K562 (cell line): ENCODE data around the gene FAM117A. TPM values are rescaled to one million over a fixed set of nuclear protein-coding genes. Genes with fewer than 3 reads are reported as not detected.

Experiments used
- ATAC-seq: fragments of 200-7000 bp; cut with Tn5 transposase; 3 replicates; pipeline ENCODE4 v1.9.1; 2020; ENCODE audit warnings: moderate library complexity
- BruUV-seq: library from RNA; stranded (reverse); fragments of 400-500 nt; replicated peaks from 2 replicates; lab custom pipeline; 2021; lab: Mats Ljungman, UMichigan
- CTCF ChIA-PET: fragments of 300-600 bp; formaldehyde crosslinking; extraction: SDS; loops from one replicate; lab custom pipeline; 2021; ENCODE audit warnings: low intra/inter-chr PET ratio; lab: Yijun Ruan, JAX
- POLR2A ChIA-PET: fragments of 300-600, 350-650 bp; sonication (Branson Sonifier 250); formaldehyde crosslinking; extraction: SDS; loops from one replicate; lab custom pipeline; 2021; ENCODE audit warnings: antibody characterized with exemption, inconsistent platforms; lab: Yijun Ruan, JAX
- DNase-seq, 4 experiments: peaks; one replicate each; pipeline versions ENCODE4 v3.0.0 to v3.0.0-alpha.2; 2011 to 2018; ENCODE audit warnings: low spot score in 3 of 4, mixed read lengths in 3 of 4; ENCODE audit errors: extremely low read depth in 1 of 4
- FAIRE-seq: peaks from 2 replicates; lab custom pipeline; 2011; peaks lifted over from hg19 to GRCh38; lab: Jason Lieb, UNC
- H2AFZ ChIP-seq: 2 replicates; pipeline ENCODE4 v1.6.0; 2011; ENCODE audit warnings: low read depth, low read length, control low read depth, inconsistent platforms
- H3K27ac ChIP-seq: fragments of 200-600 bp; 3 replicates; pipeline ENCODE4 v1.8.0; 2011; ENCODE audit warnings: low read depth, mild to moderate bottlenecking, control low read depth, inconsistent platforms, low read length, moderate library complexity, mixed read lengths; ENCODE audit errors: extremely low read depth
- H3K27me3 ChIP-seq, 2 experiments: fragments of 300-600 bp in 1 of 2; 2 replicates in 1 of 2; 3 replicates in 1 of 2; pipeline versions ENCODE4 v1.6.0 to v1.8.0; 2011; ENCODE audit warnings: inconsistent platforms in 2 of 2, low read length in 2 of 2, mild to moderate bottlenecking in 1 of 2, mixed read lengths in 1 of 2, moderate library complexity in 1 of 2; ENCODE audit not compliant: control insufficient read depth in 2 of 2, insufficient read depth in 2 of 2
- H3K36me3 ChIP-seq: fragments of 300-600 bp; 3 replicates; pipeline ENCODE4 v1.8.0; 2011; ENCODE audit warnings: mild to moderate bottlenecking, low read length, inconsistent platforms; ENCODE audit not compliant: control insufficient read depth, insufficient read depth
- H3K4me1 ChIP-seq, 2 experiments: fragments of 200-600 bp in 1 of 2; replicated peaks in 1 of 2; 2 replicates in 1 of 2; 3 replicates in 1 of 2; pipeline versions ENCODE4 v1.5.1 to v1.8.0; 2011; ENCODE audit warnings: inconsistent platforms in 2 of 2, low read length in 2 of 2, mild to moderate bottlenecking in 1 of 2, mixed read lengths in 1 of 2, moderate library complexity in 1 of 2; ENCODE audit not compliant: control insufficient read depth in 2 of 2, insufficient read depth in 2 of 2
- H3K4me2 ChIP-seq: 2 replicates; pipeline ENCODE4 v1.6.1; 2011; ENCODE audit warnings: low read length, control low read depth, inconsistent platforms, mixed read lengths; ENCODE audit not compliant: insufficient read depth
- H3K4me3 ChIP-seq: fragments of 200-600 bp; sonication (generic), shearing (Covaris generic); 2 replicates; pipeline ENCODE4 v1.5.1; 2016; ENCODE audit warnings: control low read depth, inconsistent platforms
- H3K79me2 ChIP-seq: fragments of 200-600 bp; 3 replicates; pipeline ENCODE4 v1.8.0; 2011; ENCODE audit warnings: low read length, inconsistent platforms; ENCODE audit not compliant: control insufficient read depth, insufficient read depth
- H3K9ac ChIP-seq, 2 experiments: 2 replicates each; pipeline versions ENCODE4 v1.6.0 to v1.6.1; 2011; ENCODE audit warnings: low read depth in 2 of 2, low read length in 2 of 2, control low read depth in 1 of 2, inconsistent platforms in 1 of 2, mild to moderate bottlenecking in 1 of 2, mixed read lengths in 1 of 2; ENCODE audit not compliant: insufficient read depth in 1 of 2
- H3K9me1 ChIP-seq: one replicate; pipeline ENCODE4 v1.6.0; 2011; ENCODE audit warnings: inconsistent platforms, mild to moderate bottlenecking, low read length, moderate library complexity; ENCODE audit not compliant: control insufficient read depth, insufficient read depth
- H3K9me3 ChIP-seq: replicated peaks from 2 replicates; pipeline ENCODE4 v1.5.1; 2011; ENCODE audit warnings: low read depth, low read length, inconsistent platforms; ENCODE audit not compliant: control insufficient read depth, insufficient read depth
- H4K20me1 ChIP-seq: replicated peaks from 2 replicates; pipeline ENCODE4 v1.6.1; 2011; ENCODE audit warnings: low read length, inconsistent platforms, mixed read lengths; ENCODE audit not compliant: control insufficient read depth, insufficient read depth
- ADNP ChIP-seq: fragments of 200-800 bp; sonication (Bioruptor generic); IDR thresholded peaks from 2 replicates; pipeline ENCODE4 v1.6.1; 2016; ENCODE audit warnings: missing genetic modification characterization, missing compliant biosample characterization
- CEBPG ChIP-seq, 3 experiments: fragments of 200-800 bp in 1 of 3; sonication (Bioruptor generic) in 1 of 3; sonication (generic) in 1 of 3; formaldehyde crosslinking in 1 of 3; IDR thresholded peaks in 2 of 3; conservative IDR thresholded peaks in 1 of 3; 2 replicates each; pipeline versions ENCODE4 v1.6.1 to v1.8.0; 2016 to 2022; ENCODE audit warnings: missing compliant biosample characterization in 2 of 3, missing genetic modification characterization in 2 of 3, mild to moderate bottlenecking in 1 of 3, missing genetic modification reagents in 1 of 3
- DACH1 ChIP-seq: fragments of 450-650 bp; IDR thresholded peaks from 2 replicates; pipeline ENCODE4 v1.6.1; 2018; ENCODE audit not compliant: partially characterized antibody
- EP400 ChIP-seq: fragments of 450-650 bp; IDR thresholded peaks from 2 replicates; pipeline ENCODE4 v1.6.1; 2017; ENCODE audit warnings: antibody characterized with exemption, mild to moderate bottlenecking, moderate library complexity
- HLTF ChIP-seq: fragments of 450-650 bp; IDR thresholded peaks from 2 replicates; pipeline ENCODE4 v1.6.1; 2016
- KLF10 ChIP-seq: fragments of 250-450 bp; sonication (Bioruptor Pico); IDR thresholded peaks from 2 replicates; pipeline ENCODE4 v1.6.1; 2021; ENCODE audit warnings: matching md5 sums
- KLF13 ChIP-seq: fragments of 450-650 bp; IDR thresholded peaks from 2 replicates; pipeline ENCODE4 v1.6.1; 2016; ENCODE audit warnings: missing genetic modification characterization, low read depth, mild to moderate bottlenecking, missing compliant biosample characterization, moderate library complexity, borderline replicate concordance
- LEF1 ChIP-seq: fragments of 450-650 bp; IDR thresholded peaks from 2 replicates; pipeline ENCODE4 v1.6.1; 2016; ENCODE audit warnings: mild to moderate bottlenecking
- NBN ChIP-seq: fragments of 450-650 bp; IDR thresholded peaks from 2 replicates; pipeline ENCODE4 v1.6.1; 2016; ENCODE audit warnings: low read depth, mild to moderate bottlenecking
- RB1 ChIP-seq: fragments of 450-650 bp; IDR thresholded peaks from 2 replicates; pipeline ENCODE4 v1.6.1; 2017; ENCODE audit warnings: low read depth, mild to moderate bottlenecking
- RBFOX2 ChIP-seq: fragments of 200-400 bp; formaldehyde crosslinking; IDR thresholded peaks from 2 replicates; pipeline ENCODE4 v1.6.1; 2017; ENCODE audit warnings: low read depth, mild to moderate bottlenecking, low read length, moderate library complexity
- SMAD1 ChIP-seq: fragments of 150-350 bp; IDR thresholded peaks from 2 replicates; pipeline ENCODE4 v1.6.1; 2014; ENCODE audit warnings: low read length, low read depth; ENCODE audit not compliant: partially characterized antibody
- SOX6 ChIP-seq: fragments of 450-650 bp; IDR thresholded peaks from 2 replicates; pipeline ENCODE4 v1.6.1; 2014; ENCODE audit warnings: mild to moderate bottlenecking
- TBL1XR1 ChIP-seq, 2 experiments: IDR thresholded peaks; 2 replicates each; pipeline ENCODE4 v1.6.1; 2012; ENCODE audit warnings: improper control_type of control experiment in 2 of 2, low read length in 2 of 2, mild to moderate bottlenecking in 1 of 2
- TBP ChIP-seq: optimal IDR thresholded peaks from 2 replicates; pipeline ENCODE3; 2011; ENCODE audit warnings: low read depth, low read length, improper control_type of control experiment
- TCF7 ChIP-seq: sonication (generic); IDR thresholded peaks from 2 replicates; pipeline ENCODE4 v1.6.1; 2016; ENCODE audit warnings: antibody characterized with exemption, borderline replicate concordance
- TEAD2 ChIP-seq: fragments of 450-650 bp; IDR thresholded peaks from 2 replicates; pipeline ENCODE4 v1.6.1; 2016; ENCODE audit warnings: missing genetic modification characterization, control low read depth, missing compliant biosample characterization
- TGIF2 ChIP-seq: sonication (generic); formaldehyde crosslinking; IDR thresholded peaks from 2 replicates; pipeline ENCODE4 v1.8.1; 2022; ENCODE audit warnings: mild to moderate bottlenecking, missing genetic modification reagents, moderate library complexity
- ZNF263 ChIP-seq: sonication (generic); formaldehyde crosslinking; IDR thresholded peaks from 2 replicates; pipeline ENCODE4 v1.8.0; 2022; ENCODE audit warnings: mild to moderate bottlenecking, missing genetic modification reagents, borderline replicate concordance
- ZNF589 ChIP-seq: fragments of 200-800 bp; sonication (Bioruptor generic); IDR thresholded peaks from 2 replicates; pipeline ENCODE4 v1.6.1; 2016; ENCODE audit warnings: low read depth, missing genetic modification characterization, missing compliant biosample characterization
- ZNF766 ChIP-seq: fragments of 200-800 bp; sonication (Bioruptor generic); conservative IDR thresholded peaks from 2 replicates; pipeline ENCODE4 v1.6.1; 2016; ENCODE audit warnings: missing genetic modification characterization, missing compliant biosample characterization
- WGBS: fragments of 100-300 bp; shearing (Covaris generic); methylation state at CpG from one replicate; pipeline ENCODE4 v1.1.6; 2016; ENCODE audit warnings: low coverage, mixed read lengths; ENCODE audit not compliant: insufficient coverage; ENCODE audit errors: missing lambda C conversion rate; 5-methylcytosine and 5-hydroxymethylcytosine counted together
- in situ Hi-C: fragments of 300-500 bp; cut with MboI; formaldehyde crosslinking; loops from 4 replicates; pipeline ENCODE4 v1.15.0; 2018; ENCODE audit warnings: inconsistent platforms, mixed read lengths
- intact Hi-C: fragments of 100-400 bp; cut with micrococcal nuclease; formaldehyde crosslinking; loops from 2 replicates; pipeline ENCODE4 v1.14.2; 2022
- polyA plus RNA-seq, 8 experiments: library from polyadenylated mRNA; depleted of rRNA in 4 of 8; stranded (reverse) in 5 of 8; unstranded in 3 of 8; fragments of >200 nt; fragmentation: Nextera tagmentation in 2 of 8; fragmentation: Illumina TruSeq in 1 of 8; extraction: Ambion mirVana in 2 of 8; extraction: Trizol in 1 of 8; gene quantifications; 2 replicates each; pipeline versions ENCODE4 v1.2.1 to v1.2.3, GENCODE V29; 2011 to 2014; ENCODE audit warnings: inconsistent platforms in 1 of 8, missing spikeins in 1 of 8
- total RNA-seq, 7 experiments: library from RNA; depleted of rRNA in 6 of 7; stranded (reverse); fragments of >200 nt in 6 of 7; fragmentation: Illumina TruSeq in 2 of 7; extraction: Trizol in 2 of 7; gene quantifications; 2 replicates each; pipeline versions ENCODE4 v1.2.1 to v1.2.3, GENCODE V29; 2011 to 2021; ENCODE audit warnings: low replicate concordance in 1 of 7
- TF ChIP-seq, protein P1 (sequence below): sonication (generic); formaldehyde crosslinking; IDR thresholded peaks from 2 replicates; pipeline ENCODE4 v1.8.0; 2022; ENCODE audit warnings: missing genetic modification reagents, mild to moderate bottlenecking, moderate library complexity, borderline replicate concordance

FAM117A gene
- total and polyA plus RNA-seq, 9 of the 15 experiments (the other 6 are each of a cell fraction or from before 2014, with no cell fraction given) = 3.1 to 79.7 (median 36.6) TPM

DNA sequence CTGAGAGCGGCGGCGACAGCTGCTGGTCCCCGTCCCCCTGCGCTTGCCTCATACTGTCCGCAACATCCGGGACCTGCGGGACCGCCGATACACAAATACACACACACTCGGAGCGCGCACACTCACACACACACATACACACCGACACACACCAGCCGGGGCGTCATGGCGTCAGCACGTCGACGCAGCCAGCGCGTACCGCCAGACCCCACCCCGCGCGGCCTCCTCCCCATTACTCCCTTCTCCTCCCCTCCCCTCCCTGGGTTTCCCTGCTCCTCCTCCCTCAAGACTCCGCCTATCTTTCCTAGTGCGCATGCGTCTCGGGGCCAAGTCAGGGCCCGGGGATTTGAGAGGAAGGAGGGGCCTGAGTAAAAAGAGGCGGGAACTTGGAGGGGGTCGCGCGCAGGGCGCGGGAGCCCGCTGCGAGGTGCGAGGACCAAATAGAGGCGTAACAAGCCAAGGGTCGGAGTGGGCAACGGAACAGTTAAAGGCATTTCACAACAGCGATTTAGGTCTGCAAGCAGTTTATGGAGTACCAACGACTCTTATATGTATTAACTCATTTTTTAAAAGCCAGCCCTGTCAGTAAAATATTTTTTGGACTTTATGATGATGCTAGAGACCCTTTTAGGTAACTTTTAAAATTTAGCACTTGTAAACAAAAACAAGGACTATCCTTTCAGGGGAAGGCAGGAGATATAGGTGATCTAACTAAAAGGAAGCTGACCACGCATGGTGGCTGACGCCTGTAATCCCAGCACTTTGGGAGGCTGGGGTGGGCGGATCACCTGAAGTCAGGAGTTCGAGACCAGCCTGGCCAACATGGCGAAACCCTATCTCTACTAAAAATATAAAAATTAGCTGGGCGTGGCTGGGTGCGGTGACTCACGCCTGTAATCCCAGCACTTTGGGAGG is 85.7 kb downstream of the FAM117A start, which contains the start of gene SPOP:
TSS of gene SPOP (minus strand) at position 165 of the 915 bp plus-strand sequence. CDS start 55,287 bp downstream, outside the sequence.
- Histone ChIP-seq H3K27ac (peak within 1 kb of the TSS; percentile 88), H3K79me2 (peaks cover 41% of the 10 kb centered on the region), H3K9ac (peak within 1 kb of the TSS; percentile 84 to 92), H3K9me3 (no peaks in the 10 kb centered on the region), H3K27me3 (peaks cover 6 to 9% of the 10 kb centered on the region in 2 experiments; a peak in 3 of 5 replicates), H3K4me1 (peaks cover 7 to 15% of the 10 kb centered on the region in 2 experiments; a peak in 4 of 5 replicates), H3K4me2 (peak within 1 kb of the TSS; percentile 89), H3K9me1 (no peaks in the 10 kb centered on the region), H3K36me3 (peaks cover 14% of the 10 kb centered on the region; the same call in 2 of the 3 replicates), H4K20me1 (peaks cover 6% of the 10 kb centered on the region; the same call in 1 of the 2 replicates), H3K4me3 (peak within 1 kb of the TSS; percentile 58), H2AFZ (peak within 1 kb of the TSS; percentile 87)
- in situ Hi-C loops = no loop called here
- ChIA-PET CTCF (interaction anchor here (0.7 kb wide), 1 partner anchor 107 kb away, joined by 3 read pairs; no protein-coding TSS in a partner anchor), POLR2A (interaction anchor here (0.6 to 1.1 kb wide), 3 partner anchors 29 to 106 kb away, joined by 3 to 4 read pairs (median 3); partner anchors contain the start of gene SLC35B1)
- FAIRE-seq (peak; percentile 98), DNase-seq (peak; percentile 99), ATAC-seq (peak; percentile 95)
- BruUV-seq = no TSS peak
- whole genome bisulfite sequencing = 14% methylated on average over 42 of the region's 53 CpGs
- intact Hi-C loops = no loop called here
- TF ChIP-seq CEBPG (CRISPR knock-in tag; IDR thresholded peaks at IDR 0.05) = peak; percentile 85
- peak in 1 of 2 experiments; percentile 77 for TF ChIP-seq CEBPG (tag; conservative IDR thresholded peaks at IDR 0.05 in 1 of 2, IDR thresholded peaks at IDR 0.05 in 1 of 2)
- TF ChIP-seq TCF7 = no peak
- TF ChIP-seq, protein P1, sequence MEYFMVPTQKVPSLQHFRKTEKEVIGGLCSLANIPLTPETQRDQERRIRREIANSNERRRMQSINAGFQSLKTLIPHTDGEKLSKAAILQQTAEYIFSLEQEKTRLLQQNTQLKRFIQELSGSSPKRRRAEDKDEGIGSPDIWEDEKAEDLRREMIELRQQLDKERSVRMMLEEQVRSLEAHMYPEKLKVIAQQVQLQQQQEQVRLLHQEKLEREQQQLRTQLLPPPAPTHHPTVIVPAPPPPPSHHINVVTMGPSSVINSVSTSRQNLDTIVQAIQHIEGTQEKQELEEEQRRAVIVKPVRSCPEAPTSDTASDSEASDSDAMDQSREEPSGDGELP = peak; percentile 97
- no peak for TF ChIP-seq TEAD2
- TF ChIP-seq NBN = peak; percentile 78
- peak; percentile 54 for TF ChIP-seq TBP
- peak; percentile 81 for TF ChIP-seq DACH1
- 0 out of 2 replicates have a peak, but pooled peaks have one; percentile 16 for TF ChIP-seq LEF1
- peak; percentile 84; the same call in 1 of the 2 replicates for TF ChIP-seq HLTF
- TF ChIP-seq ZNF766 (CRISPR knock-in tag) = 0 out of 2 replicates have a peak, but pooled peaks have one; percentile 49
- peak; percentile 85; the same call in 1 of the 2 replicates for TF ChIP-seq RB1
- TF ChIP-seq RBFOX2 = peak; percentile 82
- TF ChIP-seq ZNF589 (CRISPR knock-in tag) = no peak
- TF ChIP-seq ADNP (tag) = peak; percentile 69; the same call in 1 of the 2 replicates
- peak; percentile 4 for TF ChIP-seq SMAD1
- peak; percentile 63; the same call in 1 of the 2 replicates for TF ChIP-seq TGIF2 (CRISPR knock-in tag)
- no peak for TF ChIP-seq KLF13 (tag)
- peak; percentile 58; the same call in 1 of the 2 replicates for TF ChIP-seq ZNF263 (CRISPR knock-in tag)
- peak; percentile 57 for TF ChIP-seq SOX6
- peak; percentile 81 for TF ChIP-seq EP400
- TF ChIP-seq KLF10 = no peak
- peak in 1 of 2 experiments; percentile 34; a peak in 1 of 4 replicates for TF ChIP-seq TBL1XR1 (IDR thresholded peaks at IDR 0.05; ENCODE audit: low read length in 2 of 2)
